ENCODE measurements around the gene SLC4A9. TPM values are rescaled to one million over a fixed set of nuclear protein-coding genes. Genes with fewer than 3 reads are reported as not detected.

The SLC4A9 gene
- total RNA-seq, 6 experiments from 2014 or later = not detected

DNA sequence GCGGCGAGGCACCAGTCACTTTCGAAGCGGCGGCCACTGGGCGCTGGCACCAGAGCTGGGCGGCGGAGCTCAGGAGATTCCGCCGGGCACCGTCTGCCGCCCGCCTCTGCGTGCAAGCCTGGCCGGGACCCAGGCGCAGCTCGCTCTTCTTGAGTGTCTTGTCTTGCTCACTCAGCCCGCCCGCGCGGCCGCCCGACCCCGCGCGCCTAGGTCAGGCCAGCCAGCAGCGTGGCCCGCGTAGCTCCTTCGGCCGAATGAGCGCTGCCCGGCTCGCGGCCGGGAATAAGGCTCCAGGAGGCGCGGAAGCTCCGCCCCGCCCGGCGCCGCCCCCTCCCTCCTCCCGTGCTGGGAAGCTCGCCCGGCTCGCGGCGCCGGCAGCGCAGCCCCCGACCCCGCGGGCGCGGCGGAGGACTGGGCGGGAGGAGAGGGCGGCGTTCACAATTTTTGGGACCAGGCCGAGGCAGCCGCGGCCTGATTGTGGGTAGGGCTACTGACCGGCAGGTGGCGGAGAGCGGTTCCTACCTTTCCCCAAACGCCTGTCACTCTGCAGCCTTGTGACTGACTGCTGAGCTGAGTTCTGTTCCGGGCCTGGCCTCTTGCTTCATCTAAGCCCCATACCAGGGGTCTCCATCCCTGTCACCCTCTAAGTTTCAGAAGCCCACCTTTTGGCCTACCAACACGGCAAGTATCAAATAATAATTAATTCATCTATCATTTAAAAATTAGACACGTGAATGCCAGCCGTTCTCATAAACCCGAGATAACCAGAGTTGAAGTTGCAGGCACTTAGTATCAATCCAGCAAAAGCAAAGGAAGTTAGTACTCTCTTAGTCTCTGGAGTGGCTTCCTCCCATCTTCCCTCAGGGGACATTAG, 13.4 kb upstream of the SLC4A9 start, which contains the start of gene HBEGF:
TSS of gene HBEGF (minus strand) at position 256 of the 874 bp plus-strand sequence. CDS start 275 bp downstream, outside the sequence.
- TF ChIP-seq, protein P1, sequence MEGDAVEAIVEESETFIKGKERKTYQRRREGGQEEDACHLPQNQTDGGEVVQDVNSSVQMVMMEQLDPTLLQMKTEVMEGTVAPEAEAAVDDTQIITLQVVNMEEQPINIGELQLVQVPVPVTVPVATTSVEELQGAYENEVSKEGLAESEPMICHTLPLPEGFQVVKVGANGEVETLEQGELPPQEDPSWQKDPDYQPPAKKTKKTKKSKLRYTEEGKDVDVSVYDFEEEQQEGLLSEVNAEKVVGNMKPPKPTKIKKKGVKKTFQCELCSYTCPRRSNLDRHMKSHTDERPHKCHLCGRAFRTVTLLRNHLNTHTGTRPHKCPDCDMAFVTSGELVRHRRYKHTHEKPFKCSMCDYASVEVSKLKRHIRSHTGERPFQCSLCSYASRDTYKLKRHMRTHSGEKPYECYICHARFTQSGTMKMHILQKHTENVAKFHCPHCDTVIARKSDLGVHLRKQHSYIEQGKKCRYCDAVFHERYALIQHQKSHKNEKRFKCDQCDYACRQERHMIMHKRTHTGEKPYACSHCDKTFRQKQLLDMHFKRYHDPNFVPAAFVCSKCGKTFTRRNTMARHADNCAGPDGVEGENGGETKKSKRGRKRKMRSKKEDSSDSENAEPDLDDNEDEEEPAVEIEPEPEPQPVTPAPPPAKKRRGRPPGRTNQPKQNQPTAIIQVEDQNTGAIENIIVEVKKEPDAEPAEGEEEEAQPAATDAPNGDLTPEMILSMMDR (IDR thresholded peaks at IDR 0.05) = peak; percentile 63
- Mint-ChIP-seq H3K27me3 (ENCODE audit: insufficient read depth) (peaks cover 3% of the 10 kb centered on the region), H3K36me3 (ENCODE audit: low read depth) (peaks cover 9% of the 10 kb centered on the region; the same call in 1 of the 2 replicates), H3K4me3 (peak within 1 kb of the TSS; percentile 90), H3K9me3 (no peaks in the 10 kb centered on the region), H3K4me1 (ENCODE audit: low read depth) (peaks cover 74% of the 10 kb centered on the region), H3K27ac (peak within 1 kb of the TSS; percentile 38)
- peak; percentile 46 for DNase-seq

DNA sequence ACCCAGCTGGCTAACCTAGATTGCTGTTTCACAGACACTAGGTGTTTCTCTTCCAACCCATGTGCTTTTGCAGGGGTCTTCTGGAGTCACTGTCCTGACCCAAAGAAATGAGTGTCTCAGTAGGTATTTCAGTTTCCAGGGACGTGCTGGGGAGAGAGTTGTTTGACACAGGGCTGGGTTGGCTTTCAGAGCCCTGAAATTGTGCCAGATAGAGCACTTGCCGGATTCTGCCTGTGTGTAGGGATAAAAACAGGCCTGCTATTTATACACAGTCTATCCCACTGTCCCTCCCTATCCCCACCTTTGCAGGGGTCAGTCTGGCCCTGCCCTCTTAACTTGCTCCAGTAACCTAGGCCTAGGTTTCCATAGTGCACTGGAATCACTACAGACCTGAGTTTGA, 12.6 kb upstream of the SLC4A9 start:
- H3K9me3 Mint-ChIP-seq = no peaks in the 10 kb centered on the region
- TF ChIP-seq, protein P1 (IDR thresholded peaks at IDR 0.05) = no peak
- DNase-seq = no peak
- H3K27me3 Mint-ChIP-seq (ENCODE audit: insufficient read depth) = peaks cover 3% of the 10 kb centered on the region
- peaks cover 69% of the 10 kb centered on the region for H3K4me1 Mint-ChIP-seq (ENCODE audit: low read depth)
- peak overlapping the region; percentile 6; the same call in 1 of the 2 replicates for H3K27ac Mint-ChIP-seq
- peak overlapping the region; percentile 90; the same call in 1 of the 2 replicates for H3K4me3 Mint-ChIP-seq
- peaks cover 4% of the 10 kb centered on the region; the same call in 1 of the 2 replicates for H3K36me3 Mint-ChIP-seq (ENCODE audit: low read depth)

DNA sequence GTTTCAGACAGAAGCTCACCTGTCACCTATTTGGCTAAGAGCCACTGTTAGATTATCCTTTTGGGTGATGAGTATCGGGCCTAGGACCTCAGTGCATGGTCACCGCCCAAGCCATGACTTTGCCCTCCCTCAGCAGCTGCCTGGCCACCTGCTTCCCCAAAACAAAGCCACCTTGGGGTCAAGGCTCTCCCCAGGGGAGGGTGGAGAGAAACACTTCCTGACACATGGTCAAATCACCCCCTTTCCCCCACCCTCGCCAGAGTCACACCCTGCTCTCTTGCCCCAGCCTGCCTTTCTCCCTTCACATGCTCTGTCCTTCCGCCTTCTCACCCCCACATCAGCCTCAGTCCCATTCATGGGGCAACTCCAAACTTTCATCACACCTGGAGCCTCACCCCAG, 11.9 kb upstream of the SLC4A9 start:
- H3K27ac Mint-ChIP-seq = no peak overlapping the region
- DNase-seq = no peak

DNA sequence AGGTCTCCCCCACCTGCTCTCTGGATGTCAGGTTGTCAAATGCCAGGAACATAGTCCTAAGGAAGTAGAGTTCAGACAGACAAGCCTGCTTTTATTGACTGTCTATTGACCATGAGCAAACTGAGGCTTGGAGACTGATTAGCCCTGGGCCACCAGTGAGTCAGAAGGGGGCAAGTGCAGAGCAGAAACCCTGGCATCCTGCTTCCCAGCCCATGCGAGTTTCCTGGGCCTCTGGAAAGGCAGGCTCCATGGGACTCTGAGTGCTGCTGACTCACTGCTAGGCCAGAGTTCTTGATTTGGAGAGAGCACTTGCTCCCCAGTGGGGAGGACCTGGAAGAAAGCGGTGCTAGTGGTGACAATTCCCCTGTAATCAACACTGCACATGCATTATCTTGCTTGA, 10.8 kb upstream of the SLC4A9 start:
- Mint-ChIP-seq H3K27me3 (ENCODE audit: insufficient read depth) (peaks cover 1% of the 10 kb centered on the region), H3K9me3 (no peaks in the 10 kb centered on the region), H3K27ac (no peak overlapping the region), H3K36me3 (ENCODE audit: low read depth) (peaks cover 2% of the 10 kb centered on the region; the same call in 1 of the 2 replicates), H3K4me3 (no peak overlapping the region), H3K4me1 (ENCODE audit: low read depth) (peaks cover 51% of the 10 kb centered on the region)
- TF ChIP-seq, protein P1 (IDR thresholded peaks at IDR 0.05) = no peak
- peak; percentile 38 for DNase-seq

More for the DNA sequence above, 11.9 kb upstream of the SLC4A9 start:
- no peaks in the 10 kb centered on the region for H3K9me3 Mint-ChIP-seq
- peaks cover 4% of the 10 kb centered on the region; the same call in 1 of the 2 replicates for H3K36me3 Mint-ChIP-seq (ENCODE audit: low read depth)
- H3K27me3 Mint-ChIP-seq (ENCODE audit: insufficient read depth) = peaks cover 1% of the 10 kb centered on the region
- H3K4me3 Mint-ChIP-seq = no peak overlapping the region
- H3K4me1 Mint-ChIP-seq (ENCODE audit: low read depth) = peaks cover 61% of the 10 kb centered on the region
- TF ChIP-seq, protein P1 (IDR thresholded peaks at IDR 0.05) = no peak

DNA sequence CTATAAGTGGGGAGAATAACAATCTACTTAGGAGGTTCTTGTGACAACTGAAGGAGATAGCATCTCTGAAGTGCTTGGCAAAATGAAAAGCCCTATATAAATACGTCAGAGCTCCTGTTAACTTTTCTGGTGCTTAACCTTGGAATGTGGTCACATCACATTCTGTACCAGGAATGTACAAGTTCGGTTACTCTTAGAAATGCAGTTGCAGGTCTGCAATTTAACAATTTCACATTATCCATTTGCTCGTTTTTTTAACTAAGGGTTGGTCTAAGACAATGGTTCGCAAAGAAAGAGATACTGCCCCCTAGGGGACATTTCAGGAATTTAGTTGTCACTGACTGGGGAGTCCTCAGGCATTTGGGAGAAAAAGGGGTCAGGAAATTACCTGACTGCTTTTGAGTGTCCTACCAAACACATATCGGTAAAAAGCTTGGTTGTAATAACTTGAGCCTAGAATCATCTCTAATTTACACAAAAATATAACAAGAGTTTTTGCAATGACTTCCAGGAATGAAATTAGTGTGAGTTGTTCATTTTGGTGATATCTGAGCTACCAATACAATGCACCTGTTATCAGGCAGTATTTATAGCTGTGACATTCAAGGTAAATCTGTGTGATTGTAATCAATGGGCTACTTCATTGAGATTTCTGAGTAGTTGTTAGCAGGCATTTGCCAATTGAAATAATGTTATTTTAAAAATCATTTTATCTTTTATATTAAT, 8.2 kb upstream of the SLC4A9 start:
- no peaks in the 10 kb centered on the region for H3K9me3 Mint-ChIP-seq
- peaks cover 33% of the 10 kb centered on the region for H3K4me1 Mint-ChIP-seq (ENCODE audit: low read depth)
- no peak overlapping the region for H3K27ac Mint-ChIP-seq
- TF ChIP-seq, protein P1 (IDR thresholded peaks at IDR 0.05) = peak; percentile 97
- H3K4me3 Mint-ChIP-seq = no peak overlapping the region
- DNase-seq = peak; percentile 69
- H3K36me3 Mint-ChIP-seq (ENCODE audit: low read depth) = no peaks in the 10 kb centered on the region
- peaks cover 1% of the 10 kb centered on the region for H3K27me3 Mint-ChIP-seq (ENCODE audit: insufficient read depth)
